Smooth muscle cell (in vitro differentiated cells): ENCODE measurements around the gene FCER1A. TPM values are rescaled to one million over a fixed set of nuclear protein-coding genes. Genes with fewer than 3 reads are reported as not detected.

Experiments used
- DNase-seq: peaks from one replicate; lab custom pipeline; 2025; ENCODE audit not compliant: unreplicated experiment; lab: John Stamatoyannopoulos, UW
- H2AFZ ChIP-seq: fragments of 200-600 bp; sonication (generic); 2 replicates; pipeline ENCODE4 v1.6.0; 2016; ENCODE audit warnings: antibody characterized with exemption, low read depth, mild to moderate bottlenecking
- H3F3A ChIP-seq: fragments of 200-600 bp; sonication (generic); 2 replicates; pipeline ENCODE4 v1.6.0; 2017; ENCODE audit warnings: antibody characterized with exemption, low read depth
- H3K27ac ChIP-seq: fragments of 200-600 bp; sonication (generic); 2 replicates; pipeline ENCODE4 v1.5.1; 2016; ENCODE audit warnings: low read depth, mild to moderate bottlenecking
- H3K27me3 ChIP-seq: fragments of 200-600 bp; sonication (generic); 2 replicates; pipeline ENCODE4 v1.6.1; 2016; ENCODE audit warnings: low read depth, mild to moderate bottlenecking
- H3K36me3 ChIP-seq: fragments of 200-600 bp; sonication (generic); 2 replicates; pipeline ENCODE4 v1.5.1; 2016; ENCODE audit warnings: low read depth
- H3K4me1 ChIP-seq: fragments of 200-600 bp; sonication (generic); 2 replicates; pipeline ENCODE4 v1.5.1; 2016; ENCODE audit warnings: low read depth
- H3K4me2 ChIP-seq: fragments of 200-600 bp; sonication (generic); 2 replicates; pipeline ENCODE4 v1.6.0; 2016; ENCODE audit warnings: mild to moderate bottlenecking
- H3K4me3 ChIP-seq: fragments of 200-600 bp; sonication (generic); 2 replicates; pipeline ENCODE4 v1.5.1; 2016; ENCODE audit warnings: mild to moderate bottlenecking
- H3K79me2 ChIP-seq: fragments of 200-600 bp; sonication (generic); 2 replicates; pipeline ENCODE4 v1.6.0; 2016; ENCODE audit warnings: low read depth, mild to moderate bottlenecking
- H3K9ac ChIP-seq: fragments of 200-600 bp; sonication (generic); 2 replicates; pipeline ENCODE4 v1.6.0; 2016; ENCODE audit warnings: low read depth
- H3K9me3 ChIP-seq: fragments of 200-600 bp; sonication (generic); replicated peaks from 2 replicates; pipeline ENCODE4 v1.5.1; 2016; ENCODE audit warnings: low read depth
- H4K20me1 ChIP-seq: fragments of 200-600 bp; sonication (generic); 2 replicates; pipeline ENCODE4 v1.6.0; 2016; ENCODE audit warnings: low read depth
- WGBS: methylation state at CpG from one replicate; pipeline ENCODE4 v1.1.7; 2016; ENCODE audit warnings: low lambda C conversion rate; 5-methylcytosine and 5-hydroxymethylcytosine counted together
- polyA plus RNA-seq: library from polyadenylated mRNA; unstranded; fragments of >200 nt; fragmentation: Nextera tagmentation; extraction: Ambion mirVana; gene quantifications from 2 replicates; pipeline ENCODE4 v1.2.1, GENCODE V29; 2016
- total RNA-seq: library from RNA; depleted of rRNA; stranded (reverse); fragments of >200 nt; gene quantifications from 2 replicates; pipeline ENCODE4 v1.2.3, GENCODE V29; 2014
- TF ChIP-seq, protein P1 (sequence below): fragments of 200-600 bp; sonication (generic); IDR thresholded peaks from 2 replicates; pipeline ENCODE4 v1.5.1; 2017; ENCODE audit warnings: borderline replicate concordance, mild to moderate bottlenecking, antibody characterized with exemption; ENCODE audit not compliant: insufficient read depth, poor library complexity, severe bottlenecking

FCER1A gene
- total and polyA plus RNA-seq, 2 experiments from 2014 or later: not detected

DNA sequence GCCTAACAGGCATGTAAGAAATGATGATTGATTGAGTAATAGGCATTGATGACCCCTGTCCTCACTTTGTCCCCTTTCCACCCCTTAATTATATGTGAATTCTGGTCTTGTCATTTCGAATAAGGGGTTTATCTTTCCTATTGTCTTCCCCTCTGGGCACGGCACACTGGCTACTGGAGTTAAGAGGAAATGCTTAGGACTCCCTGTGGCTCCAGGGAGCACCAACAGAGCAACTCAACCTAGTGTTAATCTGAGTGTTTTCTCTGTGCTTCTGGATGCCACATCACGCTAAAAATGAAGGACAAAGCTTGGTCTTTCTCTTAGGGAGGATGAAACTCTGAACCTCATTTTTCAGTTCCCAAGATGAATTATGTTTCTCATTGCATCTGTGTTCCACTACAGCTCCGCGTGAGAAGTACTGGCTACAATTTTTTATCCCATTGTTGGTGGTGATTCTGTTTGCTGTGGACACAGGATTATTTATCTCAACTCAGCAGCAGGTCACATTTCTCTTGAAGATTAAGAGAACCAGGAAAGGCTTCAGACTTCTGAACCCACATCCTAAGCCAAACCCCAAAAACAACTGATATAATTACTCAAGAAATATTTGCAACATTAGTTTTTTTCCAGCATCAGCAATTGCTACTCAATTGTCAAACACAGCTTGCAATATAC lies 5.3 kb downstream of the FCER1A start:
- Histone ChIP-seq H3K36me3 (no peaks in the 10 kb centered on the region), H2AFZ (no peak overlapping the region), H3K4me3 (no peak overlapping the region), H3K27ac (no peak overlapping the region), H3K27me3 (no peaks in the 10 kb centered on the region), H3K9ac (no peak overlapping the region), H4K20me1 (no peaks in the 10 kb centered on the region), H3K4me2 (no peak overlapping the region), H3F3A (no peaks in the 10 kb centered on the region), H3K9me3 (peaks cover 6% of the 10 kb centered on the region), H3K4me1 (no peaks in the 10 kb centered on the region), H3K79me2 (no peaks in the 10 kb centered on the region)
- WGBS: 66% methylated on average over 5 of the region's 5 CpGs
- DNase-seq: no peak
- TF ChIP-seq, protein P1, sequence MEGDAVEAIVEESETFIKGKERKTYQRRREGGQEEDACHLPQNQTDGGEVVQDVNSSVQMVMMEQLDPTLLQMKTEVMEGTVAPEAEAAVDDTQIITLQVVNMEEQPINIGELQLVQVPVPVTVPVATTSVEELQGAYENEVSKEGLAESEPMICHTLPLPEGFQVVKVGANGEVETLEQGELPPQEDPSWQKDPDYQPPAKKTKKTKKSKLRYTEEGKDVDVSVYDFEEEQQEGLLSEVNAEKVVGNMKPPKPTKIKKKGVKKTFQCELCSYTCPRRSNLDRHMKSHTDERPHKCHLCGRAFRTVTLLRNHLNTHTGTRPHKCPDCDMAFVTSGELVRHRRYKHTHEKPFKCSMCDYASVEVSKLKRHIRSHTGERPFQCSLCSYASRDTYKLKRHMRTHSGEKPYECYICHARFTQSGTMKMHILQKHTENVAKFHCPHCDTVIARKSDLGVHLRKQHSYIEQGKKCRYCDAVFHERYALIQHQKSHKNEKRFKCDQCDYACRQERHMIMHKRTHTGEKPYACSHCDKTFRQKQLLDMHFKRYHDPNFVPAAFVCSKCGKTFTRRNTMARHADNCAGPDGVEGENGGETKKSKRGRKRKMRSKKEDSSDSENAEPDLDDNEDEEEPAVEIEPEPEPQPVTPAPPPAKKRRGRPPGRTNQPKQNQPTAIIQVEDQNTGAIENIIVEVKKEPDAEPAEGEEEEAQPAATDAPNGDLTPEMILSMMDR: no peak

- Histone ChIP-seq H3K4me3 (no peak overlapping the region), H3K9me3 (peaks cover 8% of the 10 kb centered on the region), H3F3A (no peaks in the 10 kb centered on the region), H3K27ac (no peak overlapping the region), H3K4me1 (no peaks in the 10 kb centered on the region), H4K20me1 (no peaks in the 10 kb centered on the region), H3K9ac (no peak overlapping the region), H3K27me3 (no peaks in the 10 kb centered on the region), H3K79me2 (no peaks in the 10 kb centered on the region), H3K36me3 (no peaks in the 10 kb centered on the region), H3K4me2 (no peak overlapping the region), H2AFZ (no peak overlapping the region)
- TF ChIP-seq, protein P1: no peak
- DNase-seq: no peak
These were observed 9.5 kb downstream of the FCER1A start for GRCh38 chr1:159311679-159312078.

GRCh38 chr1:159315381-159315780 lies 13.2 kb downstream of the FCER1A start:
- Histone ChIP-seq H2AFZ (no peak overlapping the region), H3K4me1 (no peaks in the 10 kb centered on the region), H3K4me2 (no peak overlapping the region), H3F3A (no peaks in the 10 kb centered on the region), H3K27ac (no peak overlapping the region), H3K4me3 (no peak overlapping the region), H3K27me3 (no peaks in the 10 kb centered on the region), H3K79me2 (no peaks in the 10 kb centered on the region), H3K9me3 (peaks cover 8% of the 10 kb centered on the region), H3K9ac (no peak overlapping the region), H4K20me1 (no peaks in the 10 kb centered on the region), H3K36me3 (no peaks in the 10 kb centered on the region)
- no peak for DNase-seq
- TF ChIP-seq, protein P1: no peak

- H3K79me2 ChIP-seq: no peaks in the 10 kb centered on the region
- H2AFZ ChIP-seq: no peak overlapping the region
- H3K4me3 ChIP-seq: no peak overlapping the region
- no peak overlapping the region for H3K9ac ChIP-seq
- 71% methylated on average over 8 of the region's 8 CpGs for WGBS
- H3F3A ChIP-seq: no peaks in the 10 kb centered on the region
- no peaks in the 10 kb centered on the region for H3K36me3 ChIP-seq
- H3K27ac ChIP-seq: no peak overlapping the region
- no peak overlapping the region for H3K4me2 ChIP-seq
- no peaks in the 10 kb centered on the region for H3K27me3 ChIP-seq
- DNase-seq: no peak
- no peaks in the 10 kb centered on the region for H3K4me1 ChIP-seq
- H4K20me1 ChIP-seq: no peaks in the 10 kb centered on the region
- TF ChIP-seq, protein P1: no peak
- peaks cover 10% of the 10 kb centered on the region for H3K9me3 ChIP-seq
These were observed 16.8 kb downstream of the FCER1A start for GRCh38 chr1:159318784-159319551.
